ENCODE measurements around the gene APPBP2.
"Not testable (repeated sequence)": the region's sequence is repeated elsewhere in the genome, so short reads cannot be mapped to it uniquely, and the experiment has no call there.

APPBP2 gene

DNA sequence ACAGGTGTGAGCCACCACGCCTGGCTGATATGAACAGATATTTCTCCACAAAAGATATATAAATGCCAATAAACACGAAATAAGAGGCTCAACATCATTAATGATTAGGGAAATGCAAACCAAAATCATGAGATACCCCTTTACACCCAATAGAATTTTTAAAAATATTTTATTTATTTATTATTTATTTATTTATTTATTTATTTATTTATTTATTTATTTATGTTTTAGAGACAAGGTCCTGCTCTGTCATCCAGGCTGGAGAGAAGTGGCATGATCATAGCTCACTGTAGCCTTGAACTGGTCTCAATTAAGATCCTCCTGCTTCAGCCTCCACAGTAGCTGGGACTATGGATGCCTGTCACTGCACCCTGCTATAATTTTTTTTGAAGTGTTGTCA, 30.8 kb downstream of the APPBP2 start:
- no peak for DNase-seq (ENCODE audit: low read depth in 2 of 2)

DNA sequence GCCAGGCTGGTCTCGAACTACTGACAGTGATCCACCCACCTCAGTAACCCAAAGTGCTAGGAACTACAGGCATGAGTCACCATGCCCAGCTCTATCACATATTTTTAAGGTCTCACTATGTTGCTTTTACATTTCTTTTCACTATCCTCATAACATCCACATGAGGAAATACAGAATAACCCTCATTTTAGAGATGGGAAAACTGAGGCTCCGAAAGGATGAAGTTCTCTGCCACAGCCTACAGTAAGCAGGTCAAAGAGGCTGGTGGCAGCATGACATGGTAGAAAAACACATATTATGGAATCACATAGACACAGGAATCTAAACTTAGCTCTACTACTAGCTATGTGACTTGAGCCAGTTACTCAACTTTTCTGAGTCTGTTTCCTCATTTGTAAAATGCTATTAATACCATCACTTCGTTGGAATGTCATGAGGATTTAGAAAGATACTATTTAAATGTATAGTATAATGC, 32.2 kb downstream of the APPBP2 start:
- DNase-seq (ENCODE audit: low read depth in 2 of 2) = no peak

DNA sequence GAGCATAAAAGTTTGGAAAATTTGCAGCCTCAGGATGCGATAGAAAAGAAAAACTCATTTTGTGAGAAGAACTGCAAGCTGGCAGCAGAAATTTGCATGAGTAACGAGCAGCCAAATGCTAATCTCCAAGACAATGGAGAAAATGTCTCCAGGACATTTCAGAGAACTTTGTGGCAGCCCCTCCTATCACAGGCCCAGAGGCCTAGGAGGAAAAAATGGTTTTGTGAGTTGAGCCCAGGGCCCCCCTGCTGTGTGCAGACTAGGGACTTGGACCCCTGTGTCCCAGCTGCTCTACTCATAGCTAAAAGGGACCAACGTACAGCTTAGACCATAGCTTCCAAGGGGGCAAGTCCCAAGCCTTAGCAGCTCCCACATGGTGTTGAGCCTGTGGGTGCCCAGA, 34.3 kb downstream of the APPBP2 start:
- no peak for DNase-seq (ENCODE audit: low read depth in 2 of 2)

DNA sequence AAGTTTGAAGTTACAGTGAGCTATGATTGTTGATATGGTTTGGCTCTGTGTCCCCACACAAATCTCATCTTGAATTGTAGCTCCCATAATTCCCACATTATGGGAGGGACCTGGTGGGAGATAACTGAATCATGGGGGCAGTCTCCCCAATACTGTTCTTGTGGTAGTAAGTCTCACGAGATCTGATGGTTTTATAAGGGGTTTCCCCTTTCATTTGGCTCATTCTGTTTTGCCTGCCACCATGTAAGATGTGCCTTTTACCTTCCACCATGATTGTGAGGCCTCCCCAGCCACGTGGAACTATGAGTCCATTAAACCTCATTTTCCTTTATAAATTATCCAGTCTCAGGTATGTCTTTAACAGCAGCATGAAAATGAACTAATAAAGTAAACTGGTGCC, 35.4 kb downstream of the APPBP2 start:
- DNase-seq (ENCODE audit: low read depth in 2 of 2) = not testable (repeated sequence)

DNA sequence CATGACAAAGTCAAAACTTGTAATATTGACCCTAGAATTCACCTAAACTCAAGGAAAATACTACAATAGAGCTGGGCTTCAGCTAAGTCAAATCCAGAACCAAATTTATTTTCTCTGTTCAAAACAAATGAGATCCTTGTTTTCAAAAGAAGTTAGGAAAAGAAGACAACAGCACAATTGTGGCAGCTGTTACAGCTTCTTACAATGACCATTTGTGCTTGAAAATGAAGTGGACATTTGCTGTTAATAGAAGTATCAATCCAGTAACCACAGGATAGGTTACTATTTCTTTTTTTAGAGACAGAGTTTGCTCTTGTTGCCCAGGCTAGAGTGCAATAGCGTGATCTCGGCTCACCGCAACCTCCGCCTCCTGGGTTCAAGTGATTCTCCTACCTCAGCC, 44.4 kb downstream of the APPBP2 start:
- DNase-seq (ENCODE audit: low read depth in 2 of 2) = no peak

DNA sequence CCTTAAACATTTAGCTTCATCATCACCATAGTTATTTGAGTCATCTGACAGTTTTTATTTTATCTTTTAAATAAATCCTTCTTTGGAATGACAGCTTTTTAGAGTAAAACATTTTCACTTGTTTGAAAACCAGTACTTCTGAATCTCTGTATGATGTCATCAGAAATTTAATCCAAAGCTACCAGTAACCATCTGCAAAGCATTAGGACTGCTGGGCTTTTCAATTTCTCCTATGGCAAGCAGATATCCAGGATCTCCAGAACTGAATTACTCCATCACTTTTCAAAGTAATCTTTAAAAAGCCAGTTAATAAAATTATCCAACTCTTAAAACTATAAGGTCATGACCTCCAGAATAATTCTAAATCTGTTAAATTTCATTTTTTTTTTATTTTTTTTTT, 52.3 kb downstream of the APPBP2 start:
- no peak for DNase-seq (ENCODE audit: low read depth in 2 of 2)

DNA sequence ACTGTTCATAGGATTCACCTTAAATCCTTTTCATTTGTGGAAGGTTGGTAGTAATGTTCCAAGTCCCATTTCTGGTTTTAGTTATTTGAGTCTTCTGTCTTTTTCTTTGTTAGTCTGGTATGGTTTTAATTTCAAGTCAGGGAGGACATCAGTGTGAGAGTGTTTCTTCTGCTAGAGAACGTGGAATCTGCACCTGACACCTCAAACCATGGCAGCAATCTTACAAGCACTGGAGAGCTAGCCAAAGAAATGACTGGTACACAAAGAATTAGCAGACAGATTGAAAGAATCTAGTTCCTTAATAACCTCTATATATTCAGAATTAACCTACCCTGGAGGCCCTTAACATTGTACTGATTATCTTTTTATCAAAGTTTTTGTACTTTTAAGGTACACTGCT, 53.6 kb downstream of the APPBP2 start:
- no peak for DNase-seq (ENCODE audit: low read depth in 2 of 2)

DNA sequence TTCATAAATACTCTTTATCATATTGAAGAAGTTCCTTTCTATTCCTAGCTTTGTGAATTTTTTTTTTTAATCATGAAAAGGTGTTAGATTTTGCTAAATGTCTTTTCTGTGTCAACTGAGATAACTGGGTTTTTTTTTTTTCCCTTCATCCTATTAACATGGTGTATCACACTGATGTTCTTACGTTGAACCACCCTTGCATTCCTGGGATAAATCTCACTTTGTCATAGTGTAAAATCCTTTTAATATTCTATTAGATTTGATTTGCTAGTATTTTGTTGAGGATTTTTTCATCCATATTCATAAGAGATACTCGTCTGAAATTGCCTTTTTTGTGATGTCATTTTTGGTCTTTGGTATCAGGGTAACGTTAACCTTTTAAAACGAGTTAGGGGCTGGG, 54.6 kb downstream of the APPBP2 start:
- no peak for DNase-seq (ENCODE audit: low read depth in 2 of 2)

DNA sequence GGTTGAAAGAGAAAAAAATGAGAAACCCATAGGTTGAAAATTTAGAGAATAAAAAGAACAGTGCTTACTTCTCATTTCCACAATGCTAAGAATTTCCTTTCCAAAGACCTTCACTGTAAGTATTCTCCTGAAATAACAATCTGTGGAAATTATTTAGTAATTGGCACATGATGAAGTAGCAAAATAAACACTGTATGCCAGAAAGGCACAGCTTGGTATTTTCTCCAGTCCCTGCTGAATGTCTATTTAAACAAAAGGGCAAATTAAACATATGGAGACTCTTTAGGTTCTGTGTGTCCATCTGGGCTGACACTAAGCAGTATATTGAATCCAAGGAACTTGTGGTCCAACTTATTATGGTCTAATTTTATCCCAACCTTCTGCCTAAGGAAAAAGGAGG, 57.7 kb downstream of the APPBP2 start:
- DNase-seq (ENCODE audit: low read depth in 2 of 2) = no peak

DNA sequence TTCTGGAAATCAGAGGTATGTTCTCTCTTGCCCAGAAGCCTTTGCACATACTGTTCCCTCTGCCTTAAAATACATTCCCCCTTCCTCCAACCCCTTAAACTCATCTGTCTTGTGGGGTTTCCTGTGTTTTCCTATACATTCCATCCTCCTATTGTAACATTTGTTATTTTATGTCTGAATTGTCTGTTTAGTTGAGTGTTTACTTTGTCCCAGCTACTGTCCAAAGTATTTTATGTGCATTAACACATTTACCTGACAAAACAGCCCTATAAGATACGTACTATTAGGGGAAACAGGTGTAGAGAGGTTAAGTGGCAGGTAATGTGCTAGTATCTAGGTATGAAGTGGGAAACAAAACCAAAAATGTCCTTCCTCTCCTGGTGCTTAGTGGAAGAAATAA, 61.7 kb downstream of the APPBP2 start:
- DNase-seq (ENCODE audit: low read depth in 2 of 2) = no peak

DNA sequence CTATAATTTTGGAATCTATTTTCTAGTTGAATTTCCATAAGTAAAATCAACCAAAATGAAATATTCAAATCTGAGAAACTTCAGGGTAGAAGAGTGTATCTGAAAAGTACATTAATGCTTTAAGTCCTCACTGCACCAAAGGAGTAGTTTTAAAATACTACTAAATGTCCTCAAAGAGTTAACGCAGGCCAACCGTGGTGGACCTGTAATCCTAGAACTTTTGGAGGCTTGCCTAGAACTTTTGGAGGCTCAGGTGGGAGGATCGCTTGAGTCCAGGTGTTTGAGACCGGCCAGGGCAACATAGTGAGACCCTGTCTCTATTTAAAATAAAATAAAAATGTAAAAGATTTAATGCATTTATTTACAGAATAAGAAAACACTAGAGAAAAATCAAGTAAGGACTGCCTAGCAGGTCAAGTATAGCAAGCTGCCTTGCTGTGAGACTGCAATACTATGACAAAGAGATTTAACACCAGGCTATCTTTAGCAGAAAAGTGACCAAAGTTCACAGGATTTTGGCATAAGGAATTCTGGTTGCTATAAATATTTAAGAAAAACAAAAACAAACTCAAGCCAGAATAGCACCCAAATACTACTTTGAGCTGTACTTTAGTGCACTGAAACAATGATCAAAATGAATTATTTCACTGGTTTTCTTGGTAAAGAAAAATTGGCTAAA, 62.7 kb downstream of the APPBP2 start:
- no peak for DNase-seq (ENCODE audit: low read depth in 2 of 2)

DNA sequence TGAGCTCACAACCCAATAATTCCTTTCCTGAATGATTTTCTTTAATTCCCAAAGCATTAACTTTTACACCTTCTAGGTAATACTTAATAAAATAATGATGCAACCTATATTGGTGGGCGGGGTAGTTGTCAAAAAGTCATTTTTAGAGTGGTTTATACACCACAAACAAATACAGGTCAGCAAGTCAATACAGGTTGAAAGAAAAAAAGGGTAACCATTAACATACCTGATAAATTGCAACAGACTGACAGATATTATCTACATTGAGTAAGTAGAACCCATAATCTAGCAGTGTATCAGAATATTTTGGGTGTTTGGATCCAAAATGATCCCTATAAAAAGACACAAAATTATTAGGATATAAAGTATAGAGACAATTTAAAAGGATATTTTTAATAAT, 64.5 kb downstream of the APPBP2 start:
- no peak for DNase-seq (ENCODE audit: low read depth in 2 of 2)

DNA sequence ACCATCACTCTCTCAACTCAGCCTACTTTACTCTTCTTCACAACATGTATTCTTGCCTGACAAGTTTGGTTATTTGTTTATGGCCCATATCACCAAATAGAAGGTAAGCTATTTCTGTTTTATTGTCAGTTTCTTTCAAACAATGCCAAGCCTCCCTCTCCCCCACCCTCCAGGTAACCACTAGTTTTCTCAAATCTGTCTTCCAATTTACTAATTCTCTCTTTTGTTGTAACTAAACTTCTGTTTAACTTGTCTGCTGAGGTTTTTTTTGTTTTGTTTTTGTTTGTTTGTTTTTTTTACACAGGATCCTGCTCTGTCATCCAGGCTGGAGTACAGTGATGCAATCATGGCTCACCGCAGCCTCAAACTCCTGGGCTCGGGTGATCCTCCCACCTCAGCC, 68.9 kb downstream of the APPBP2 start:
- no peak for DNase-seq (ENCODE audit: low read depth in 2 of 2)

DNA sequence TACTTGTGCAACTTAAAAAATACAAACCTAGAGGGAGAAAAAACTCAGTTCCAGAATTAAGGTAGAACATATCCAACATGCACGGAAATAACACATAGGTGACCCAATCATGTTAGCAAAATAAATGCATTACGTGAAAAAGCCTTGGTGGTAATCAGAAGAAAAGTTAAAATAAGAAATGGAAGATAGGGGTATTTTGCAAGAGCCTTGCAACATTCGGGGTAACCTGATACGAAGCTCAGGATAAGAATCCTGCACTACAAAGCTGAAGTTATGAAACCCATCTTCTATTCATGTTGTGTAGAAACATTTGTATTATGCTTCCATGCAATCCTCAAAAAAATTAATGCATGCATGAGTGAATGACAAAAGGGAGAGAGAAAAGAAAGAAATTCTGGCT, 70.7 kb downstream of the APPBP2 start:
- DNase-seq (ENCODE audit: low read depth in 2 of 2) = no peak

DNA sequence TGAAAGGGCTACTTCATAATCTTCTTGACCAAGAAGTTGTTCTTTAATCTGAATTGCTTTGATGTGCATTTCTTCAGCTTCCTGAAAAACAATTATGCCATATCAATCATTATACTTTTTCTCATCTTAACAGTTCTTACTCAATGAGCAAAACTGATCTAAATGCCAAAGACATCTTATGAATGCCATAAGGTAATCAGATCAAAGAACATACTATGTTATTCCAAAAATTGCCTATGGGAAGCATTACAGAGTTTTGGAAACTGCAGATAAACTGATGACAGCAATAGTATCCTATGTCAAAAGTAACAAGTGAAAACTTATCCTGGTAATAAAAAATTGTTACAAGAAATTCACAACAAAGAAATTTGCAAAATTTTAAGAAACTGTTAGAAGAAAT, 74.1 kb downstream of the APPBP2 start:
- no peak for DNase-seq (ENCODE audit: low read depth in 2 of 2)

DNA sequence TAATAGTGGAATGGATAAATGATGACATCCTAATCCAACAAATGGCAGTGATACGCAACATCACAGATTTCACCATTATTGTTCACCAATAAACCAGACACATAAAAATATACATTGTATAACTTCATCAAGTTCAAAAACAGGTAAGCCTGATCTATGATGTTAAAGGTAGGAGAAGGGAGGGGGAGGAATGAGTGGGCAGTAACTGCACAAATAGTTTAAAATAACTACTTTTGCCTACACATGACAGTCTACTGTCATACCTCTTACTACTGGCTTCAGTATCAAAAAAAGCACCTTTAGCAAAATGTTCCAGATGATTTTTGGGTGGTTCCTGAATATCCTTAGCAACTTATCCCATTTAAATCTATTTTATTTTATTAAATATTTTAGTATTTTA, 75.0 kb downstream of the APPBP2 start:
- no peak for DNase-seq (ENCODE audit: low read depth in 2 of 2)

DNA sequence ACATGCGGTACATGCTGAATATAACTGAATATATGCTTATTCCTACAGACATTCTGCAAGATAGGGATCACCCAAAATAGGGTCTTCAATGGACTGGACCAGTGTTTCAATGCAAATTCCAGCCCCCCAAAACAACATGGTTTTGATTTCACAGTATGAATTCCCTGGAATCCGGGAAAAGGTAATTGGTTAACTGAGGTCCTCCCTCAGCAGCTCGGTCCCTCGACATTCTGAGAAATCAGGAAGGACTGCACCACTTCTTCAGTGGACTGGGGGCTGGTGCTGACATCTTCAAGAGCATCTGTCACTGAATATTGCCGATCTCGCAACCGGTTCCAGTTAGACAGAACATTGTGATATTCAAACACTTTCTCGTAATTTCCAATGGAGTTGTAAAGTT, 78.7 kb downstream of the APPBP2 start:
- no peak for DNase-seq (ENCODE audit: low read depth in 2 of 2)

DNA sequence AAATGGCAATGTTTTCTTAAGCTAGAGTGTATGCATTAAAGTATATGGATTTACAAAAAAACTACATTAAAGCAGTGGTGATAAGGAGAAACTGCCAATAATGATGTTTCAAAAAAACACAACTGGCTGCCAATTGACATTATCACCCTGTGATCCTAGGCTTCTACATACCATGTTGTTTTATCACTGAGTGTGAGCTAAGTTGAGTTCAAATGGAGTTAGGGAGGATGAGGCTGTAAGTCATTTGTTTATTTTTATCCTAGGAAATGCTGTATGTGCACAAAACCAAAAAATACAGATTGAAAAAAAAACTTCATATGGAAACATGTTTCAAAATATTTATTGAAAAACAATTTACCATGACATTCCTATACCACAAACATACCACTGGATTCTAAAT, 80.9 kb downstream of the APPBP2 start:
- no peak for DNase-seq (ENCODE audit: low read depth in 2 of 2)

DNA sequence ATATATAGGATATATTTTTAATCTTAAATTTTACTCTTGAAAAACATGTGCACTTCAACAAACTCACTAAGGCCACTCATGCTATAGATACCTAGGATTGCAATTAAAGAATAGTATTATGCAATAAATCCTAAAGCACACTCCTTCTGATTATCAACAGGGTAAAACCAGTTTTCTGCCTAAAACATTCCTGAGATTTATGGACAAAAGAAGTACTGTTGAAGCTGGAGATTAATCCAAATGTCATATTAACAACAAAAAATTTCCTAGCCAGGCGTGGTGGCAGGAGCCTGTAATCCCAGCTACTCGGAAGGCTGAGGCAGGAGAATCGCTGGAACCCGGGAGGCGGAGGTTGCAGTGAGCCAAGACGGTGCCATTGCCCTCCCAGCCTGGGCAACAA, 82.3 kb downstream of the APPBP2 start:
- no peak for DNase-seq (ENCODE audit: low read depth in 2 of 2)

DNA sequence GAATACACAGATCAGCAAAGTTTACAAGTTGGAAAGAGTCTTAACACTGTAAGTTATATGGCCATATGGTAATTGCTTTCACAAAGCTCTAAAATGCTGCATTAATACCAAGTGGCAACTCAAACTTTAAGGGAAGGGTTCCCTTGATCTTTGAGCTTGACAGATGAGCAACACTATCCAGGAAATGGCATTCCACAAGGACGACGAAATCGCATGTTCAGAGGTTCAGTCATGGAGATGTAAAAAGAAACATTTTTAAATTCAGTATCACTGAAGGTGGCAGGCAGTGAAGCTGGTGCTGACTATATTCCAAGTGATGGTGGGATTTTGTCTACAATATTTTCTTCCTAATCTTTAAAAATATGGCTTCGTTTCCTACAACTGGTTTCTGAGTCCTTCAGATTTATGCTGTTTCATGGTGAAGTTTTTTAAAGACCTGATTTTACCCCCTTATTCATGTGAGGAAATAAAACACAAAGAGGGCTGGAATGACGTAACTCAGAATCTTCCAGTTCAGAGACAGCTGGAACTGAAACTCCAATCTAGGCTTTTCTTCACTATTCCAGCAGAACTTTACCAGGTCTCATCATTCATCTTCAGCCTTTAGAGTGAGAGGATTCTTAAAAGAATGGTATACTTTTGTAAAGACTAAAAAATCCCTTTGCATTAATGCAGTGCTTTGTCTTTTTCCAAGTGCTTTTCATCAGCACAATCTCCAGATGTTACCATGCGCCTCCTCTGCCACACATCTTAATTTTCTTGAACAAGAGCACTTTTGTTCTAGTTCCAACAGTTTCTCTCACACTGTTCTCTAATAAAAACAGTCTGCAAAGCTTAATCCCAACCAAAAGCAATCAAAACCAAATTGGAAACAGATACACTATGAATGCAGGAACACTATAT, 83.5 kb downstream of the APPBP2 start:
- DNase-seq (ENCODE audit: low read depth in 2 of 2) = no peak

DNA sequence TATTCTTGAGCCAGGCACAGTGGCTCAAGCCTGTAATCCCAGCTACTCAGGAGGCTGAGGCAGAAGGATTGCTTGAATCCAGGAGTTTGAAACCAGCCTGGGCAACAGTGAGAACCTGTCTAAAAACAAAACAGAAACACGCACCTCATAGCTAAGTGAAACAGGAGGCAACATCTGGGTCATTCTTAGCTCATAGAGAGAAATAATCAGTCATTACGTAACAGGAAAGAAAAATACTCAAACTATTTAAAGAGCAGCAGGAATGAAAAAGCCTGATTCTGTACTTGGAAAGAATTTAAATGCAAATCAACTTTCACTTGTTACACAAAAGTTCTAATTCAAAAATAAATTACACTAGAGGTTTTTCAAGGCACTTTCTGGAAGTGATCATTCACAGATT, 86.5 kb downstream of the APPBP2 start:
- DNase-seq (ENCODE audit: low read depth in 2 of 2) = no peak

DNA sequence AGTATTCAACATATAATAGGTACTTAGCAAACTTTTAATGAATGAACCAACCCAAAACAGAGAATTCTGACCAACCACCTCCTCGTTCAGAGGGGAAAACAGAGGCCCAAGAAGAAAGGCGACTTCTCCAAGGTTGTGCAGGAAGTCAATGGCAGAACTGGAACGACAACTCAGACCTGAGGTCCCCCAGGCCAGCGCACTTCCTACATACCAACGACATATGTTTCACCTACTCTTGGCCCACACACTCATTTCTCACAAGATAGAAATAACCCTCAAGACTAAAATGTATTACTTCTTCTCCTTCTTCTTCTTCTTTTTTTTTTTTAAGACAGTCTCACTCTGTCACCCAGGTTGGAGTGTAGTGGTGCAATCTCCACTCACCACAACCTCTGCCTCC, 89.4 kb downstream of the APPBP2 start:
- DNase-seq (ENCODE audit: low read depth in 2 of 2) = no peak

All from stimulated activated CD4-positive, alpha-beta T cell treated with anti-CD3 and anti-CD28 coated beads, Interleukin-15, amount 100 ng/mL, for 48 hours (primary cell).